Measurements from ENCODE around the gene ZGLP1. TPM values are rescaled to one million over a fixed set of nuclear protein-coding genes. Genes with fewer than 3 reads are reported as not detected.

Gene ZGLP1
- total and polyA plus RNA-seq, 2 of the 13 experiments (the other 11 are each of a cell fraction or from before 2014, with no cell fraction given): 2.4 to 3.0 TPM

DNA sequence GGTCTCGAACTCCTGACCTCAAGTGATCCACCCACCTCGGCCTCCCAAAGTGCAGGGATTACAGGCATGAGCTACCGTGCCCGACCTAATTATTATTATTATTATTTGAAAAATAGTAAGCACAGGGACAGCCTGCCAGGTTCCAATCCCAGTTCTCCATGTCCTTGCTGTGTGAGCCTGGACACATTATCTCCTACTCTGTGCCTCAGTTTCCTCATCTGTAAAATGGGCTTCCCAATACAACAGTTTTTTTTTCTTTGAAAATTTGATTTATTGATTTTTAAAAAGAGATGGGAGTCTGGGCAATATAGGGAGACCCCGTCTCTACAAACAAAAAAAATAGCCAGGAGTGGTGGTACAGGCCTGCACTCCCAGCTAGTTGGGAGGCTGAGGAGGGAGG is 3.3 kb downstream of the ZGLP1 start:
- intact Hi-C loops (cut with micrococcal nuclease; ENCODE audit: unreplicated experiment): no loop called here
- no peak for FAIRE-seq
- CTCF ChIA-PET (ENCODE audit: low intra/inter-chr PET ratio, low total read pairs): no interaction called here

GRCh38 chr19:10305139-10305806 is 4.3 kb downstream of the ZGLP1 start:
- POLR2A ChIA-PET: no interaction called here
- peaks cover 0 to 4% of the 10 kb centered on the region in 2 experiments; a peak in 1 of 5 replicates for H3K36me3 ChIP-seq (replicated peaks in 1 of 2; ENCODE audit: control insufficient read depth in 1 of 2, insufficient read depth in 2 of 2, low read length in 2 of 2)
- H3K27ac ChIP-seq (ENCODE audit: extremely low read length, insufficient read depth, low read length): no peak overlapping the region
- in situ Hi-C loops (cut with HindIII; ENCODE audit: extremely low pct_ligation_motif_present, low pct_unique_long_range_greater_than_20kb) (no loop called here), intact Hi-C loops (cut with micrococcal nuclease; ENCODE audit: unreplicated experiment) (no loop called here)
- BruUV-seq (replicated peaks): no TSS peak
- H3K9me3 ChIP-seq (ENCODE audit: low read length): no peaks in the 10 kb centered on the region
- H3K9ac ChIP-seq (ENCODE audit: insufficient read depth, low read depth, low read length): no peak overlapping the region
- H3K4me3 ChIP-seq (replicated peaks in 1 of 3; ENCODE audit: insufficient read depth in 1 of 3, low read depth in 2 of 3, low read length in 3 of 3): no peak overlapping the region
- DNase-seq (ENCODE audit: low spot score): no peak
- CTCF ChIA-PET (ENCODE audit: low intra/inter-chr PET ratio, low total read pairs): no interaction called here
- no peak overlapping the region for H2AFZ ChIP-seq (ENCODE audit: low read length)
- peak; percentile 33; the same call in 1 of the 2 replicates for TF ChIP-seq NR2F6 (IDR thresholded peaks at IDR 0.05)
- no peak for TF ChIP-seq NR2F6 (CRISPR knock-in tag; IDR thresholded peaks at IDR 0.05)
- TF ChIP-seq NR2C2 (CRISPR knock-in tag; IDR thresholded peaks at IDR 0.05; ENCODE audit: borderline replicate concordance): 0 out of 2 replicates have a peak, but pooled peaks have one; percentile 20
- TF ChIP-seq DMAP1 (CRISPR knock-in tag; IDR thresholded peaks at IDR 0.05): no peak
- TF ChIP-seq, protein P1, sequence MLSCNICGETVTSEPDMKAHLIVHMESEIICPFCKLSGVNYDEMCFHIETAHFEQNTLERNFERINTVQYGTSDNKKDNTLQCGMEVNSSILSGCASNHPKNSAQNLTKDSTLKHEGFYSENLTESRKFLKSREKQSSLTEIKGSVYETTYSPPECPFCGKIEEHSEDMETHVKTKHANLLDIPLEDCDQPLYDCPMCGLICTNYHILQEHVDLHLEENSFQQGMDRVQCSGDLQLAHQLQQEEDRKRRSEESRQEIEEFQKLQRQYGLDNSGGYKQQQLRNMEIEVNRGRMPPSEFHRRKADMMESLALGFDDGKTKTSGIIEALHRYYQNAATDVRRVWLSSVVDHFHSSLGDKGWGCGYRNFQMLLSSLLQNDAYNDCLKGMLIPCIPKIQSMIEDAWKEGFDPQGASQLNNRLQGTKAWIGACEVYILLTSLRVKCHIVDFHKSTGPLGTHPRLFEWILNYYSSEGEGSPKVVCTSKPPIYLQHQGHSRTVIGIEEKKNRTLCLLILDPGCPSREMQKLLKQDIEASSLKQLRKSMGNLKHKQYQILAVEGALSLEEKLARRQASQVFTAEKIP (CRISPR knock-in tag; IDR thresholded peaks at IDR 0.05; ENCODE audit: borderline replicate concordance): no peak
- TF ChIP-seq ZNF546 (CRISPR knock-in tag; conservative IDR thresholded peaks at IDR 0.05): no peak
- TF ChIP-seq PRDM4 (CRISPR knock-in tag; IDR thresholded peaks at IDR 0.05; ENCODE audit: borderline replicate concordance): peak; percentile 97; the same call in 1 of the 2 replicates
- H3K79me2 ChIP-seq (ENCODE audit: insufficient read depth, low read length): no peaks in the 10 kb centered on the region
- peaks cover 10% of the 10 kb centered on the region for H3K4me1 ChIP-seq (ENCODE audit: insufficient read depth, low read length)
- 95% methylated on average over 5 of the region's 17 CpGs for WGBS (ENCODE audit: low lambda C conversion rate)
- ATAC-seq: no peak
- no peak overlapping the region for H3K4me2 ChIP-seq (ENCODE audit: low read depth, low read length)
- FAIRE-seq: no peak
- H4K20me1 ChIP-seq (ENCODE audit: insufficient read depth, low read length): no peaks in the 10 kb centered on the region
- H3K27me3 ChIP-seq (ENCODE audit: control insufficient read depth in 1 of 2, insufficient read depth in 2 of 2, low read length in 2 of 2): no peaks in the 10 kb centered on the region

More for the DNA sequence above, 3.3 kb downstream of the ZGLP1 start:
- peaks cover 0 to 5% of the 10 kb centered on the region in 2 experiments; a peak in 1 of 5 replicates for H3K36me3 ChIP-seq (replicated peaks in 1 of 2; ENCODE audit: control insufficient read depth in 1 of 2, insufficient read depth in 2 of 2, low read length in 2 of 2)
- TF ChIP-seq TBX2 (CRISPR knock-in tag; IDR thresholded peaks at IDR 0.05; ENCODE audit: borderline replicate concordance) (no peak), ZNF629 (CRISPR knock-in tag; conservative IDR thresholded peaks at IDR 0.05) (peak; percentile 77)
- no TSS peak for BruUV-seq (replicated peaks)
- 96% methylated on average over 5 of the region's 5 CpGs for WGBS (ENCODE audit: low lambda C conversion rate)
- POLR2A ChIA-PET: no interaction called here
- H3K27ac ChIP-seq (ENCODE audit: extremely low read length, insufficient read depth, low read length): no peak overlapping the region
- H3K4me1 ChIP-seq (ENCODE audit: insufficient read depth, low read length): peaks cover 4% of the 10 kb centered on the region; the same call in 1 of the 2 replicates
- H2AFZ ChIP-seq (ENCODE audit: low read length): no peak overlapping the region
- no peak for ATAC-seq
- DNase-seq (ENCODE audit: low spot score): no peak
- H3K9me3 ChIP-seq (ENCODE audit: low read length): no peaks in the 10 kb centered on the region
- H3K79me2 ChIP-seq (ENCODE audit: insufficient read depth, low read length): no peaks in the 10 kb centered on the region
- H4K20me1 ChIP-seq (ENCODE audit: insufficient read depth, low read length): no peaks in the 10 kb centered on the region
- no peak overlapping the region for H3K9ac ChIP-seq (ENCODE audit: insufficient read depth, low read depth, low read length)
- in situ Hi-C loops (cut with HindIII; ENCODE audit: extremely low pct_ligation_motif_present, low pct_unique_long_range_greater_than_20kb): no loop called here
- no peaks in the 10 kb centered on the region; a peak in 1 of 5 replicates for H3K27me3 ChIP-seq (ENCODE audit: control insufficient read depth in 1 of 2, insufficient read depth in 2 of 2, low read length in 2 of 2)
- H3K4me2 ChIP-seq (ENCODE audit: low read depth, low read length): no peak overlapping the region
- no peak overlapping the region for H3K4me3 ChIP-seq (replicated peaks in 1 of 3; ENCODE audit: insufficient read depth in 1 of 3, low read depth in 2 of 3, low read length in 3 of 3)

Data from HepG2 (cell line).